HL-60 (cell line): ENCODE measurements around the gene PHF3.

Source experiments
- DNase-seq, 2 experiments: peaks; one replicate each; pipeline ENCODE4 v3.0.0-alpha.2; 2010 to 2020; ENCODE audit warnings: low read depth in 1 of 2, low spot score in 1 of 2
- H3K27ac ChIP-seq: fragments of 250-450 bp; sonication (Bioruptor Pico); replicated peaks from 2 replicates; pipeline ENCODE4 v1.5.1; 2020; ENCODE audit warnings: mild to moderate bottlenecking, moderate library complexity
- H3K27me3 ChIP-seq: fragments of 250-450 bp; sonication (Bioruptor Pico); 2 replicates; pipeline ENCODE4 v1.5.1; 2021; ENCODE audit warnings: mild to moderate bottlenecking, moderate library complexity; ENCODE audit not compliant: insufficient read depth, poor library complexity, severe bottlenecking
- H3K4me3 ChIP-seq: replicated peaks from 2 replicates; pipeline ENCODE4 v1.5.1; 2011; ENCODE audit warnings: mild to moderate bottlenecking, control low read depth, low read length; ENCODE audit not compliant: insufficient read depth
- GABPA ChIP-seq: IDR thresholded peaks from 2 replicates; pipeline ENCODE4 v1.6.1; 2012; ENCODE audit warnings: low read depth
- POLR2AphosphoS5 ChIP-seq: IDR thresholded peaks from 2 replicates; pipeline ENCODE4 v1.6.1; 2012; ENCODE audit warnings: low read depth
- SPI1 ChIP-seq: IDR thresholded peaks from 2 replicates; pipeline ENCODE4 v1.6.1; 2012; ENCODE audit warnings: low read depth, mild to moderate bottlenecking, borderline replicate concordance
- TF ChIP-seq, protein P1 (sequence below): IDR thresholded peaks from 2 replicates; pipeline ENCODE4 v1.6.1; 2012; ENCODE audit warnings: low read depth; ENCODE audit not compliant: insufficient replicate concordance
- TF ChIP-seq, protein P2 (sequence below): IDR thresholded peaks from one replicate; pipeline ENCODE4 v1.5.1; 2011; ENCODE audit warnings: low read length, control low read depth, inconsistent platforms; ENCODE audit not compliant: insufficient read depth

Gene PHF3

DNA sequence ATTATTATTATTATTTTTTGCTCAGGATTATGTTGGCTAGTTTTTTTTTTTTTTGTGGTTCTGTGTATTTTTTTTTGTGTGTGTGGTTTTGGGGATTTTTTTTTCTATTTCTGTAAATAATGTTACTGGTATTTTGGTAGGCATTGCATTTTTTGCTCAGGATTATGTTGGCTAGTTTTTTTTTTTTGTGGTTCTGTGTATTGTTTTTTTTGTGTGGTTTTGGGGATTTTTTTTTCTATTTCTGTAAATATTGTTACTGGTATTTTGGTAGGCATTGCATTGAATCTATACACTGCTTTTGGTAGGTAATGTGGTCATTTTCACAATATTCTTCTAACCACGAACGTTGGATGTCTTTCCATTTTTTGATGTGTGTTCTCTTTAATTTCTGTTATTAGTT, 17.4 kb downstream of the PHF3 start:
- no peak for DNase-seq
- Histone ChIP-seq H3K4me3 (no peak overlapping the region), H3K27me3 (no peaks in the 10 kb centered on the region), H3K27ac (no peak overlapping the region)
- no peak for TF ChIP-seq SPI1
- TF ChIP-seq, protein P1, sequence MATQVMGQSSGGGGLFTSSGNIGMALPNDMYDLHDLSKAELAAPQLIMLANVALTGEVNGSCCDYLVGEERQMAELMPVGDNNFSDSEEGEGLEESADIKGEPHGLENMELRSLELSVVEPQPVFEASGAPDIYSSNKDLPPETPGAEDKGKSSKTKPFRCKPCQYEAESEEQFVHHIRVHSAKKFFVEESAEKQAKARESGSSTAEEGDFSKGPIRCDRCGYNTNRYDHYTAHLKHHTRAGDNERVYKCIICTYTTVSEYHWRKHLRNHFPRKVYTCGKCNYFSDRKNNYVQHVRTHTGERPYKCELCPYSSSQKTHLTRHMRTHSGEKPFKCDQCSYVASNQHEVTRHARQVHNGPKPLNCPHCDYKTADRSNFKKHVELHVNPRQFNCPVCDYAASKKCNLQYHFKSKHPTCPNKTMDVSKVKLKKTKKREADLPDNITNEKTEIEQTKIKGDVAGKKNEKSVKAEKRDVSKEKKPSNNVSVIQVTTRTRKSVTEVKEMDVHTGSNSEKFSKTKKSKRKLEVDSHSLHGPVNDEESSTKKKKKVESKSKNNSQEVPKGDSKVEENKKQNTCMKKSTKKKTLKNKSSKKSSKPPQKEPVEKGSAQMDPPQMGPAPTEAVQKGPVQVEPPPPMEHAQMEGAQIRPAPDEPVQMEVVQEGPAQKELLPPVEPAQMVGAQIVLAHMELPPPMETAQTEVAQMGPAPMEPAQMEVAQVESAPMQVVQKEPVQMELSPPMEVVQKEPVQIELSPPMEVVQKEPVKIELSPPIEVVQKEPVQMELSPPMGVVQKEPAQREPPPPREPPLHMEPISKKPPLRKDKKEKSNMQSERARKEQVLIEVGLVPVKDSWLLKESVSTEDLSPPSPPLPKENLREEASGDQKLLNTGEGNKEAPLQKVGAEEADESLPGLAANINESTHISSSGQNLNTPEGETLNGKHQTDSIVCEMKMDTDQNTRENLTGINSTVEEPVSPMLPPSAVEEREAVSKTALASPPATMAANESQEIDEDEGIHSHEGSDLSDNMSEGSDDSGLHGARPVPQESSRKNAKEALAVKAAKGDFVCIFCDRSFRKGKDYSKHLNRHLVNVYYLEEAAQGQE, result no peak
- no peak for TF ChIP-seq POLR2AphosphoS5
- TF ChIP-seq GABPA, result no peak
- TF ChIP-seq, protein P2, sequence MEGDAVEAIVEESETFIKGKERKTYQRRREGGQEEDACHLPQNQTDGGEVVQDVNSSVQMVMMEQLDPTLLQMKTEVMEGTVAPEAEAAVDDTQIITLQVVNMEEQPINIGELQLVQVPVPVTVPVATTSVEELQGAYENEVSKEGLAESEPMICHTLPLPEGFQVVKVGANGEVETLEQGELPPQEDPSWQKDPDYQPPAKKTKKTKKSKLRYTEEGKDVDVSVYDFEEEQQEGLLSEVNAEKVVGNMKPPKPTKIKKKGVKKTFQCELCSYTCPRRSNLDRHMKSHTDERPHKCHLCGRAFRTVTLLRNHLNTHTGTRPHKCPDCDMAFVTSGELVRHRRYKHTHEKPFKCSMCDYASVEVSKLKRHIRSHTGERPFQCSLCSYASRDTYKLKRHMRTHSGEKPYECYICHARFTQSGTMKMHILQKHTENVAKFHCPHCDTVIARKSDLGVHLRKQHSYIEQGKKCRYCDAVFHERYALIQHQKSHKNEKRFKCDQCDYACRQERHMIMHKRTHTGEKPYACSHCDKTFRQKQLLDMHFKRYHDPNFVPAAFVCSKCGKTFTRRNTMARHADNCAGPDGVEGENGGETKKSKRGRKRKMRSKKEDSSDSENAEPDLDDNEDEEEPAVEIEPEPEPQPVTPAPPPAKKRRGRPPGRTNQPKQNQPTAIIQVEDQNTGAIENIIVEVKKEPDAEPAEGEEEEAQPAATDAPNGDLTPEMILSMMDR, result no peak

DNA sequence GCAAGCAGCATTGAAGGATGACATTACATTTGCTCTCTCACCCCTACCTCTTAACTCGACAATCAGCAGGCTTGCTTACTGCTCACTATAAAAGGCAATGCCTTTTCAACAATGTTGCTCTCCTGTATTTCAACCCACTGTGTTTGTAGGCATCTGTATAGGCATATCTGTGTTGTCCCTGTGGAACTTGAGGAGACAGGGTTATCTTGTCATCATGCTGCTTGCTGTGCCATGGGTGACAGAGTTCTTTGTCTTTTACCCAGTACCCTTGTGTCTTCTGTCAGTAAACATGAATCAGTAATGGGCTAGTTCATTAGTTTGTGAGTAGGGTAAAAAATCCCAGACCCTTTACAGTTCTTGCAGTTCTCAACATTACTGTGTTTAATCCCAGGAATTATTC, 25.2 kb downstream of the PHF3 start:
- Histone ChIP-seq H3K27me3 (no peaks in the 10 kb centered on the region), H3K4me3 (no peak overlapping the region), H3K27ac (no peak overlapping the region)
- TF ChIP-seq, protein P1, result no peak
- no peak for TF ChIP-seq POLR2AphosphoS5
- TF ChIP-seq SPI1, result no peak
- TF ChIP-seq, protein P2, result no peak
- no peak for TF ChIP-seq GABPA
- DNase-seq, result no peak

DNA sequence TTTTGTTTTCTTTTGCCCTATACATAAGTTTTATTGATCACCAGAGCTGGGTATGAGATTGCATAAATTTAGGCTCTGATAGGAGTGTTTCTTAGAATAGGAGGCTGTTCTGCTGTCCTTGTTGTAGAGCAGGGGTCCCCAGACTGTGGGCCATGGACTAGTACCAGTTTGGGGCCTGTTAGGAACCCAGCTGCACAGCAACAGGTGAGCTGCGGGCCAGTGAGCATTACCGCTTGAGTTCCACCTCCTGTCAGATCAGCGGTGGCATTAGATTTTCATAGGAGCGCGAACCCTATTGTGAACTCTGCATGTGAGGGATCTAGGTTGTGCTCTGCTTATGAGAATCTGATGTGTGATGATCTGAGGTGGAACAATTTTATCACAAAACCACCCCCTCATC, 26.2 kb downstream of the PHF3 start:
- Histone ChIP-seq H3K27ac (no peak overlapping the region), H3K27me3 (no peaks in the 10 kb centered on the region), H3K4me3 (no peak overlapping the region)
- DNase-seq, result no peak
- TF ChIP-seq POLR2AphosphoS5, result no peak
- no peak for TF ChIP-seq GABPA
- TF ChIP-seq, protein P2, result no peak
- TF ChIP-seq SPI1, result no peak
- TF ChIP-seq, protein P1, result no peak
